K562 (cell line): Measurements from ENCODE around the gene CEP192. TPM values are rescaled to one million over a fixed set of nuclear protein-coding genes. Genes with fewer than 3 reads are reported as not detected.
"Not testable (repeated sequence)": the region's sequence is repeated elsewhere in the genome, so short reads cannot be mapped to it uniquely, and the experiment has no call there.

ENCODE experiments used
- ATAC-seq: fragments of 200-7000 bp; cut with Tn5 transposase; 3 replicates; pipeline ENCODE4 v1.9.1; 2020; ENCODE audit warnings: moderate library complexity
- BruUV-seq: library from RNA; stranded (reverse); fragments of 400-500 nt; replicated peaks from 2 replicates; lab custom pipeline; 2021; lab: Mats Ljungman, UMichigan
- CTCF ChIA-PET: fragments of 300-600 bp; formaldehyde crosslinking; extraction: SDS; loops from one replicate; lab custom pipeline; 2021; ENCODE audit warnings: low intra/inter-chr PET ratio; lab: Yijun Ruan, JAX
- POLR2A ChIA-PET: fragments of 300-600, 350-650 bp; sonication (Branson Sonifier 250); formaldehyde crosslinking; extraction: SDS; loops from one replicate; lab custom pipeline; 2021; ENCODE audit warnings: antibody characterized with exemption, inconsistent platforms; lab: Yijun Ruan, JAX
- DNase-seq, 4 experiments: peaks; one replicate each; pipeline versions ENCODE4 v3.0.0 to v3.0.0-alpha.2; 2011 to 2018; ENCODE audit warnings: low spot score in 3 of 4, mixed read lengths in 3 of 4; ENCODE audit errors: extremely low read depth in 1 of 4
- FAIRE-seq: peaks from 2 replicates; lab custom pipeline; 2011; peaks lifted over from hg19 to GRCh38; lab: Jason Lieb, UNC
- H2AFZ ChIP-seq: 2 replicates; pipeline ENCODE4 v1.6.0; 2011; ENCODE audit warnings: low read depth, low read length, control low read depth, inconsistent platforms
- H3K27ac ChIP-seq: fragments of 200-600 bp; 3 replicates; pipeline ENCODE4 v1.8.0; 2011; ENCODE audit warnings: low read depth, mild to moderate bottlenecking, control low read depth, inconsistent platforms, low read length, moderate library complexity, mixed read lengths; ENCODE audit errors: extremely low read depth
- H3K27me3 ChIP-seq, 2 experiments: fragments of 300-600 bp in 1 of 2; 2 replicates in 1 of 2; 3 replicates in 1 of 2; pipeline versions ENCODE4 v1.6.0 to v1.8.0; 2011; ENCODE audit warnings: inconsistent platforms in 2 of 2, low read length in 2 of 2, mild to moderate bottlenecking in 1 of 2, mixed read lengths in 1 of 2, moderate library complexity in 1 of 2; ENCODE audit not compliant: control insufficient read depth in 2 of 2, insufficient read depth in 2 of 2
- H3K36me3 ChIP-seq: fragments of 300-600 bp; 3 replicates; pipeline ENCODE4 v1.8.0; 2011; ENCODE audit warnings: mild to moderate bottlenecking, low read length, inconsistent platforms; ENCODE audit not compliant: control insufficient read depth, insufficient read depth
- H3K4me1 ChIP-seq, 2 experiments: fragments of 200-600 bp in 1 of 2; replicated peaks in 1 of 2; 2 replicates in 1 of 2; 3 replicates in 1 of 2; pipeline versions ENCODE4 v1.5.1 to v1.8.0; 2011; ENCODE audit warnings: inconsistent platforms in 2 of 2, low read length in 2 of 2, mild to moderate bottlenecking in 1 of 2, mixed read lengths in 1 of 2, moderate library complexity in 1 of 2; ENCODE audit not compliant: control insufficient read depth in 2 of 2, insufficient read depth in 2 of 2
- H3K4me2 ChIP-seq: 2 replicates; pipeline ENCODE4 v1.6.1; 2011; ENCODE audit warnings: low read length, control low read depth, inconsistent platforms, mixed read lengths; ENCODE audit not compliant: insufficient read depth
- H3K4me3 ChIP-seq: fragments of 200-600 bp; sonication (generic), shearing (Covaris generic); 2 replicates; pipeline ENCODE4 v1.5.1; 2016; ENCODE audit warnings: control low read depth, inconsistent platforms
- H3K79me2 ChIP-seq: fragments of 200-600 bp; 3 replicates; pipeline ENCODE4 v1.8.0; 2011; ENCODE audit warnings: low read length, inconsistent platforms; ENCODE audit not compliant: control insufficient read depth, insufficient read depth
- H3K9ac ChIP-seq, 2 experiments: 2 replicates each; pipeline versions ENCODE4 v1.6.0 to v1.6.1; 2011; ENCODE audit warnings: low read depth in 2 of 2, low read length in 2 of 2, control low read depth in 1 of 2, inconsistent platforms in 1 of 2, mild to moderate bottlenecking in 1 of 2, mixed read lengths in 1 of 2; ENCODE audit not compliant: insufficient read depth in 1 of 2
- H3K9me1 ChIP-seq: one replicate; pipeline ENCODE4 v1.6.0; 2011; ENCODE audit warnings: inconsistent platforms, mild to moderate bottlenecking, low read length, moderate library complexity; ENCODE audit not compliant: control insufficient read depth, insufficient read depth
- H3K9me3 ChIP-seq: replicated peaks from 2 replicates; pipeline ENCODE4 v1.5.1; 2011; ENCODE audit warnings: low read depth, low read length, inconsistent platforms; ENCODE audit not compliant: control insufficient read depth, insufficient read depth
- H4K20me1 ChIP-seq: replicated peaks from 2 replicates; pipeline ENCODE4 v1.6.1; 2011; ENCODE audit warnings: low read length, inconsistent platforms, mixed read lengths; ENCODE audit not compliant: control insufficient read depth, insufficient read depth
- ARID2 ChIP-seq: fragments of 450-650 bp; IDR thresholded peaks from 2 replicates; pipeline ENCODE4 v1.6.1; 2017; ENCODE audit warnings: antibody characterized with exemption, mild to moderate bottlenecking
- BRD4 ChIP-seq: fragments of 200-600 bp; sonication (generic); IDR thresholded peaks from 2 replicates; pipeline ENCODE4 v1.6.1; 2017; ENCODE audit warnings: inconsistent platforms
- EHMT2 ChIP-seq: fragments of 450-650 bp; IDR thresholded peaks from 2 replicates; pipeline ENCODE4 v1.6.1; 2018; ENCODE audit warnings: antibody characterized with exemption
- HNRNPUL1 ChIP-seq: fragments of 200-400 bp; formaldehyde crosslinking; IDR thresholded peaks from 2 replicates; pipeline ENCODE4 v1.6.1; 2017; ENCODE audit warnings: low read length
- MTA3 ChIP-seq: fragments of 450-650 bp; formaldehyde crosslinking; IDR thresholded peaks from 2 replicates; pipeline ENCODE4 v1.6.1; 2017; ENCODE audit warnings: mild to moderate bottlenecking, borderline replicate concordance
- NFXL1 ChIP-seq: fragments of 450-650 bp; formaldehyde crosslinking; IDR thresholded peaks from 2 replicates; pipeline ENCODE4 v1.4.0; 2021; ENCODE audit warnings: mild to moderate bottlenecking
- RAD51 ChIP-seq: fragments of 450-650 bp; IDR thresholded peaks from 2 replicates; pipeline ENCODE4 v1.7.1; 2016; ENCODE audit warnings: low read depth, mild to moderate bottlenecking, borderline replicate concordance
- ZNF431 ChIP-seq: sonication (generic); formaldehyde crosslinking; IDR thresholded peaks from 2 replicates; pipeline ENCODE4 v1.8.0; 2022; ENCODE audit warnings: mild to moderate bottlenecking, missing genetic modification reagents
- WGBS: fragments of 100-300 bp; shearing (Covaris generic); methylation state at CpG from one replicate; pipeline ENCODE4 v1.1.6; 2016; ENCODE audit warnings: low coverage, mixed read lengths; ENCODE audit not compliant: insufficient coverage; ENCODE audit errors: missing lambda C conversion rate; 5-methylcytosine and 5-hydroxymethylcytosine counted together
- in situ Hi-C: fragments of 300-500 bp; cut with MboI; formaldehyde crosslinking; loops from 4 replicates; pipeline ENCODE4 v1.15.0; 2018; ENCODE audit warnings: inconsistent platforms, mixed read lengths
- intact Hi-C: fragments of 100-400 bp; cut with micrococcal nuclease; formaldehyde crosslinking; loops from 2 replicates; pipeline ENCODE4 v1.14.2; 2022
- polyA plus RNA-seq, 8 experiments: library from polyadenylated mRNA; depleted of rRNA in 4 of 8; stranded (reverse) in 5 of 8; unstranded in 3 of 8; fragments of >200 nt; fragmentation: Nextera tagmentation in 2 of 8; fragmentation: Illumina TruSeq in 1 of 8; extraction: Ambion mirVana in 2 of 8; extraction: Trizol in 1 of 8; gene quantifications; 2 replicates each; pipeline versions ENCODE4 v1.2.1 to v1.2.3, GENCODE V29; 2011 to 2014; ENCODE audit warnings: inconsistent platforms in 1 of 8, missing spikeins in 1 of 8
- total RNA-seq, 7 experiments: library from RNA; depleted of rRNA in 6 of 7; stranded (reverse); fragments of >200 nt in 6 of 7; fragmentation: Illumina TruSeq in 2 of 7; extraction: Trizol in 2 of 7; gene quantifications; 2 replicates each; pipeline versions ENCODE4 v1.2.1 to v1.2.3, GENCODE V29; 2011 to 2021; ENCODE audit warnings: low replicate concordance in 1 of 7
- TF ChIP-seq, protein P1 (sequence below): conservative IDR thresholded peaks from 2 replicates; pipeline ENCODE4 v1.6.1; 2011; ENCODE audit warnings: low read depth, mild to moderate bottlenecking, low read length; ENCODE audit not compliant: control insufficient read depth
- TF ChIP-seq, protein P2 (sequence below): fragments of 250-450 bp; sonication (Bioruptor Pico); IDR thresholded peaks from 2 replicates; pipeline ENCODE4 v1.4.0; 2020; ENCODE audit warnings: mild to moderate bottlenecking, moderate library complexity

CEP192 gene
- total and polyA plus RNA-seq, 9 of the 15 experiments (the other 6 are each of a cell fraction or from before 2014, with no cell fraction given): 14.4 to 54.4 (median 35.8) TPM

DNA sequence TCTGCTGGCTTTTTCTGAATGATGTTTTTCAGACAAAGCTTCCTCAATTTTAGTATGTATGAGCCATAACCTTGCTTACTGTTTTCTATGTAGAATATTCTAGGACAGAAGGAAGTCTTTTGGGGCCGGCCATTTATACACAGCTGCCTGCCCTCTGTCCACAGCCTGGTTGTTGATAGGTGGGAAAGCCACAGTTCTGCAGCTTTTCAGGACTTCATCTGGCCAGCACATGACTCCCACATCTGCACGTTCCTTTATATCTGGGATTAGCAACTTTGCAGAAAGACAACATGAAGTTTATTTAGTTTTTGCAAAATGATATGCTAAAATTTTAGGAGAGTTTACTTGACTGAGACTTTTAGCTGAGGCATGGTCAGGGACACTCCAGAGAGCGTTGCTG lies 105.6 kb downstream of the CEP192 start:
- Histone ChIP-seq H3K9ac (no peak overlapping the region), H3K27me3 (no peaks in the 10 kb centered on the region), H3K4me1 (no peaks in the 10 kb centered on the region), H3K4me3 (no peak overlapping the region), H3K4me2 (no peak overlapping the region), H3K27ac (no peak overlapping the region), H3K9me3 (no peaks in the 10 kb centered on the region), H3K79me2 (no peaks in the 10 kb centered on the region), H3K9me1 (no peaks in the 10 kb centered on the region), H2AFZ (no peak overlapping the region), H4K20me1 (no peaks in the 10 kb centered on the region), H3K36me3 (peaks cover 78% of the 10 kb centered on the region)
- WGBS: 94% methylated on average over 3 of the region's 3 CpGs
- no TSS peak for BruUV-seq
- no peak for FAIRE-seq
- no peak for TF ChIP-seq EHMT2
- TF ChIP-seq ZNF431 (CRISPR knock-in tag): no peak
- TF ChIP-seq, protein P1, sequence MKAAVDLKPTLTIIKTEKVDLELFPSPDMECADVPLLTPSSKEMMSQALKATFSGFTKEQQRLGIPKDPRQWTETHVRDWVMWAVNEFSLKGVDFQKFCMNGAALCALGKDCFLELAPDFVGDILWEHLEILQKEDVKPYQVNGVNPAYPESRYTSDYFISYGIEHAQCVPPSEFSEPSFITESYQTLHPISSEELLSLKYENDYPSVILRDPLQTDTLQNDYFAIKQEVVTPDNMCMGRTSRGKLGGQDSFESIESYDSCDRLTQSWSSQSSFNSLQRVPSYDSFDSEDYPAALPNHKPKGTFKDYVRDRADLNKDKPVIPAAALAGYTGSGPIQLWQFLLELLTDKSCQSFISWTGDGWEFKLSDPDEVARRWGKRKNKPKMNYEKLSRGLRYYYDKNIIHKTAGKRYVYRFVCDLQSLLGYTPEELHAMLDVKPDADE: no peak
- no peak for TF ChIP-seq ARID2
- TF ChIP-seq MTA3: no peak
- no peak for TF ChIP-seq NFXL1 (CRISPR knock-in tag)
- TF ChIP-seq RAD51: no peak
- no peak for TF ChIP-seq BRD4
- TF ChIP-seq, protein P2, sequence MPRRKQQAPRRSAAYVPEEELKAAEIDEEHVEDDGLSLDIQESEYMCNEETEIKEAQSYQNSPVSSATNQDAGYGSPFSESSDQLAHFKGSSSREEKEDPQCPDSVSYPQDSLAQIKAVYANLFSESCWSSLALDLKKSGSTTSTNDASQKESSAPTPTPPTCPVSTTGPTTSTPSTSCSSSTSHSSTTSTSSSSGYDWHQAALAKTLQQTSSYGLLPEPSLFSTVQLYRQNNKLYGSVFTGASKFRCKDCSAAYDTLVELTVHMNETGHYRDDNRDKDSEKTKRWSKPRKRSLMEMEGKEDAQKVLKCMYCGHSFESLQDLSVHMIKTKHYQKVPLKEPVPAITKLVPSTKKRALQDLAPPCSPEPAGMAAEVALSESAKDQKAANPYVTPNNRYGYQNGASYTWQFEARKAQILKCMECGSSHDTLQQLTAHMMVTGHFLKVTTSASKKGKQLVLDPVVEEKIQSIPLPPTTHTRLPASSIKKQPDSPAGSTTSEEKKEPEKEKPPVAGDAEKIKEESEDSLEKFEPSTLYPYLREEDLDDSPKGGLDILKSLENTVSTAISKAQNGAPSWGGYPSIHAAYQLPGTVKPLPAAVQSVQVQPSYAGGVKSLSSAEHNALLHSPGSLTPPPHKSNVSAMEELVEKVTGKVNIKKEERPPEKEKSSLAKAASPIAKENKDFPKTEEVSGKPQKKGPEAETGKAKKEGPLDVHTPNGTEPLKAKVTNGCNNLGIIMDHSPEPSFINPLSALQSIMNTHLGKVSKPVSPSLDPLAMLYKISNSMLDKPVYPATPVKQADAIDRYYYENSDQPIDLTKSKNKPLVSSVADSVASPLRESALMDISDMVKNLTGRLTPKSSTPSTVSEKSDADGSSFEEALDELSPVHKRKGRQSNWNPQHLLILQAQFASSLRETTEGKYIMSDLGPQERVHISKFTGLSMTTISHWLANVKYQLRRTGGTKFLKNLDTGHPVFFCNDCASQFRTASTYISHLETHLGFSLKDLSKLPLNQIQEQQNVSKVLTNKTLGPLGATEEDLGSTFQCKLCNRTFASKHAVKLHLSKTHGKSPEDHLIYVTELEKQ (CRISPR knock-in tag): no peak
- TF ChIP-seq HNRNPUL1: no peak
- no peak for DNase-seq
- intact Hi-C loops: no loop called here
- in situ Hi-C loops: no loop called here
- ATAC-seq: no peak
- ChIA-PET POLR2A (no interaction called here), CTCF (no interaction called here)

DNA sequence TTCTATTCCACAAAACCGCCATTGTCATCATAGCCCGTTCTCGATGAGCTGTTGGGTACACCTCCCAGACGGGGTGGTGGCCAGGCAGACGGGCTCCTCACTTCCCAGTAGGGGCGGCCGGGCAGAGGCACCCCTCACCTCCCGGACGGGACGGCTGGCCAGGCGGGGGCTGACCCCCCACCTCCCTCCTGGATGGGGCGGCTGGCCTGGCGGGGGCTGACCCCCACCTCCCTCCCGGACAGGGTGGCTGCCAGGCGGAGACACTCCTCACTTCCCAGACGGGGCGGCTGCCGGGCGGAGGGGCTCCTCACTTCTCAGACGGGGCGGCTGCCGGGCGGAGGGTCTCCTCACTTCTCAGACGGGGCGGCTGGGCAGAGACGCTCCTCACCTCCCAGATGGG lies 106.9 kb downstream of the CEP192 start:
- WGBS: 88% methylated on average over 6 of the region's 26 CpGs
- not testable (repeated sequence) for H3K27ac ChIP-seq, FAIRE-seq

More for the DNA sequence above, 106.9 kb downstream of the CEP192 start:
- H3K4me1 ChIP-seq, POLR2A ChIA-PET, CTCF ChIA-PET, H3K9me3 ChIP-seq, ATAC-seq, BruUV-seq, H4K20me1 ChIP-seq, intact Hi-C loops, H3K27me3 ChIP-seq, H3K79me2 ChIP-seq, H2AFZ ChIP-seq, H3K4me3 ChIP-seq, H3K9ac ChIP-seq, H3K4me2 ChIP-seq, DNase-seq, in situ Hi-C loops, H3K9me1 ChIP-seq: not testable (repeated sequence)
- H3K36me3 ChIP-seq: peaks cover 80% of the 10 kb centered on the region
